Articular chondrocyte of knee joint (primary cell): Measurements from ENCODE around the gene BRMS1L. TPM values are rescaled to one million over a fixed set of nuclear protein-coding genes. Genes with fewer than 3 reads are reported as not detected.

ENCODE experiments used
- total RNA-seq: library from RNA; depleted of rRNA; stranded (reverse); fragments of >200 nt; gene quantifications from 2 replicates; pipeline ENCODE4 v1.2.3, GENCODE V29; 2012

BRMS1L gene
- total RNA-seq = 4.4 and 6.5 TPM in 2 replicates

GRCh38 chr14:35826218-35826951 is at the start of gene BRMS1L:
TSS of gene BRMS1L (plus strand) at chr14:35826338. CDS start at chr14:35826517, 179 bp downstream.

DNA sequence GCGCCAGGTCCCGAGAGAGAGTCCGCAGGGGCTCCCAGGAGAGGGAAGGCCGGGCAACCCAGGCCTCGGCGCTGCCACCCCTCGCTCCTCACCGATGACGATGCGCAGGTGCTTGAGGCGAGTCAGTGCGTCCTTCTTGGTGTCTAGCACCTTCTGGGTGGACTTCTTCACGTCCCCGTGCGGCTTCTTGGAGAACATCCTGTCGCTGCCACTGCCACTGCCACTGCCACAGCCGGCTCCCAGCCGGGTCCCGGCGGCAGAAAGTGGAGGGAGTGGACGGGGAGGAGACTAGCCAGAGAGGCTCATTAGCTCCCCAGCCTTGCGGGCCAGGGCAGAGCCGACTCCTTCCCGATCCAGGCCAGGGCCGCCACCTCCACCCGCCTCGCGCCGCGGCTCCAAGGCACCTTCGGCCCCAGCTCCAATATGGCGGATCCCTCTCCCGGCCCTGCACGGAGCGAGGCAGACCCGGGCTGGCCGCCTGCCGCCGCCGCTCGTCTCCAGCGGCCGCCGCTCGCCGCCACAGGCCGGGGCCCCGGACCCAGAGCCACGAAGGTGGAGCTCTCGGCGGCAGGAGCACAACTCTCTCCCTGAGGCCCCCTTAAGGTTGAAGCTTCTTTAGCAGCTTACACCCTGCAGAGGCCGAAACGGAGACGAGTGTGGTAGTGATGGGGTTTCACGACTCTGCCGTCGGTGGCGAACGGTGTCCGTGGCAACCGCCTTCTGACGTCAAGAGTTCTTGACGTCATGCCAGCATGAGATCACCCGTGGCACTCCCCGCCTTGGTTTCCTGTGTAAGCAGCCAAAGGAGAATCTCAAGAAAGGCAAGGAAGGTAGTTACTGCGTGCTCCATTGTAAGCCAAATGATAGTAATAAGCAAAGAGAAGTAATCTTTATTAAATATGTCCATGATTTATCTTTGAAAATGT is 17.2 kb upstream of the BRMS1L start, which contains the start of gene RALGAPA1:
TSS of gene RALGAPA1 (minus strand) at position 658 of the 926 bp plus-strand sequence. CDS start at position 198, 460 bp downstream.

Other genes with a start within 250 kb of the BRMS1L start
- 47.7 and 51.9 TPM in 2 replicates for gene RALGAPA1, start 17.0 kb upstream of the BRMS1L start, total RNA-seq